ENCODE data around the gene PDE9A. TPM values are rescaled to one million over a fixed set of nuclear protein-coding genes. Genes with fewer than 3 reads are reported as not detected.
A peak's percentile ranks its signal among the peaks of the same experiment; 100 is the strongest.

The PDE9A gene
- total RNA-seq, 4 donors from 2014 or later, result 0.59 to 15.0 (median 6.9) TPM

DNA sequence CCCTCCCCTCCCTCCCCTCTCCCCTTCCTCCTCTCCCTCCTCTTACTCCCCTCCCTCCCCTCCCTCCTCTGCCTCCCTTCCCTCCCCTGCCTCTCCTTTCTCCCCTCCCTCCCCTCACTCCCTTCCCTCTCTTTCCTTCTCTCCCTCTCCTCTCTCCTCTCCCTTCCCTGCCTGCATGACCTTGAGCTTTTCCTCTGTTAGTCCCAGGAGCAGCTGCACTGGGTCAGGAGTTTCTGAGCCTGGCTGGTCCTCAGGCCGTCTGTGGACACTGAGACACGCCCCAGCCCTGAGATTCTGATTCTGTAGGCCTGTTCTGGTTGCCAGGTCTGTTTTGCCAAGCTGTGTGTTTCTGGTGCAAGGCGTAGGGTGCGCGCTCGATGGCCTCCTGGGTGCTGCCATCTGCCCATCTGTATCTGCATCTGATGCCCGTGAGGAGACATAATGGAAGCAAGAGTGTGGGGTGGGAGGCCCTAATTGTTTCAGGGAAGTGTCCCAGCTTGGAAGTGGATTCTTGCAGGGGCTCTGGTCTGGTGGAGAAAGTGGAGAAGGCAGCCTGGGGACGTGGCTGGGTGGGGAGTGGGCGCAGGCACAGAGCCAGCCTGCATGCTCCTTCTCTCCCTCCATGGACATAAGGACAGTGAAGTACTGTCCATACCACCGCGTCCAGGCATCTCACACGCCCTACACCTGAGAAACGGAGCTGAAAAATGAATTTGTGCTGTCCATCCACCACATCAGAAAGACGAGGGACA, 128.7 kb downstream of the PDE9A start:
- no peak for DNase-seq
- H3K36me3 ChIP-seq, result no peaks in the 10 kb centered on the region
- H3K27ac ChIP-seq, result no peak overlapping the region
- H3K9me3 ChIP-seq, result no peaks in the 10 kb centered on the region
- H3K4me1 ChIP-seq, result no peaks in the 10 kb centered on the region
- intact Hi-C loops (cut with DNase I; ENCODE audit: low total_unique reads), result no loop called here
- H3K27me3 ChIP-seq, result peaks cover 0 to 3% of the 10 kb centered on the region in 2 donors
- TF ChIP-seq CTCF (IDR thresholded peaks at IDR 0.05) (no peak), POLR2A (IDR thresholded peaks at IDR 0.05) (no peak)
- H3K4me3 ChIP-seq, result no peak overlapping the region

DNA sequence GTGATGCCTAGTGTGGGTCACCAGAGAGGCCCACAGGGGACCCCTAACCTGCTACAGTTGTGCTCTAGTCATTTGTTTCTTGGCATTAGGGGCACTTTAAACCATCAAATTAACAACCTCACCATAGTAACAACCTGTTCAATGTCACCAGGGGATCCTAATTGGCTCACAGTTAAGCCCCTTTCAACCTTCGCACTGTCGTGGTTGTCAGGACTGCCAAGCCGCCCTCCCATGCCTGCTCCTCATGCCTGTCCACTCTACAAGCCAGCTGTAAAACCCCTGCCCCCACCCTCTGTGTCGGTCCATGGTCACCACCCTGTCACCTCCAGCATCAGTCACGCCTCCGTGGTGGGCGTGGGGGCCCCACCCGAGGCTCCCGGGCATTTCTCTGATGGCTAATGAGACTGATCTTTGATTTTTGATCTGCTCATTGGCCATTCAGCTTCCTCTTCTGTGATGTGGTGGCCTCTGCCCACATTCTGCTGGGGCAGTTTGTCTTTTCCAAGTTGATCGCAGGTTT, 129.4 kb downstream of the PDE9A start:
- no peaks in the 10 kb centered on the region for H3K9me3 ChIP-seq
- no peaks in the 10 kb centered on the region for H3K4me1 ChIP-seq
- TF ChIP-seq CTCF (IDR thresholded peaks at IDR 0.05), result no peak
- TF ChIP-seq POLR2A (IDR thresholded peaks at IDR 0.05), result no peak
- peaks cover 0 to 3% of the 10 kb centered on the region in 2 donors for H3K27me3 ChIP-seq
- H3K4me3 ChIP-seq, result no peak overlapping the region
- H3K36me3 ChIP-seq, result no peaks in the 10 kb centered on the region
- no peak overlapping the region for H3K27ac ChIP-seq
- no peak for DNase-seq
- intact Hi-C loops (cut with DNase I; ENCODE audit: low total_unique reads), result no loop called here

DNA sequence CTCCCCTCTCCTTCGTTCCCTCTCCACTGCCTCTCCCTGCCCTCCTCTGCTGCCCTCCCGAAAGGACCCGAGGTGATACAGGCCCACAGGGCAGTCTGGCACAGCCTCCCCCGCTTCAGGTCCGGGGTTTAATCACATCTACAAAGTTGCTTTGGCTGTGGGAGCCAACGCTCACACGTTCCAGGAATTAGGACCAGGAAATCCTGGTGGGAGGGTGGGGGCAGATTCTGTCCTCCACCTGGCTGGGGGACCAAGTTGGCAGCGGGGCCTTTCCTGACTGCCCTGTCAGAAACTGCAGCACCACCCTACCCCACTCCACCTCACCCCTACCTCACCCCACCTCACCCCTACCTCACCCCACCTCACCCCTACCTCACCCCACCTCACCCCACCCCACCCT, 130.9 kb downstream of the PDE9A start:
- peak overlapping the region; percentile 29 to 40 for H3K27ac ChIP-seq
- TF ChIP-seq POLR2A (IDR thresholded peaks at IDR 0.05) (no peak), CTCF (IDR thresholded peaks at IDR 0.05) (no peak)
- peak in 1 of 2 donors; percentile 45 for DNase-seq
- H3K27me3 ChIP-seq, result peaks cover 0 to 3% of the 10 kb centered on the region in 2 donors
- no peak overlapping the region for H3K4me3 ChIP-seq
- intact Hi-C loops (cut with DNase I; ENCODE audit: low total_unique reads), result no loop called here
- no peaks in the 10 kb centered on the region for H3K4me1 ChIP-seq
- H3K9me3 ChIP-seq, result no peaks in the 10 kb centered on the region
- no peaks in the 10 kb centered on the region for H3K36me3 ChIP-seq

DNA sequence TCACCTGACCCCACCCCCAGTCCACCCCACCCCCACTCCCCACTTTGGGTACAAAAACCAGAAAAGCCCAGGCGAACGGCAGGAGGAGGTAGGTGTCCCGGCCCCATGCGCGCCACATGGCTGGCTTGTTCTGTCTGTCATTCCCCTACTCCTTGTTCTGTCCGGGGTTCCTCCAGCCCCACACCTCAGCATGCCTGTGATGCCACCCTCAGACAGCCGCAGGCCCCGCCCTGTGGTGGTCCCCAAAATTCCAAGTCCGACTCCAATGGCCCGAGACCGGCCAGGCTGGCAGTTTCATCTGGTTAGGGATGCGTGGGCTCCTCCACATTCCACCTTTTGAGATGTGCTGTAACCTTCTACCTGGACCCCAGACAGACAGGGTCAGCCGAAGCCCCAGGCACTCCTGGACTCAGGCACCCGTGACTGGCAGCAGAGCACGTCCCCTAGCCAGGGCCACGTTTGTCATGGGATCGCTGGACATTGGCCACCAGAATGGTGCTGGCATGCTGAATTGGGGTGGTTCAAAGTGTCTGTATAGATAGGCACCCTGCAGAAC, 131.6 kb downstream of the PDE9A start:
- no peak for TF ChIP-seq CTCF (IDR thresholded peaks at IDR 0.05)
- no peak for TF ChIP-seq POLR2A (IDR thresholded peaks at IDR 0.05)

More for the DNA sequence above, 131.6 kb downstream of the PDE9A start:
- Histone ChIP-seq H3K27me3 (peaks cover 0 to 3% of the 10 kb centered on the region in 2 donors), H3K4me3 (no peak overlapping the region), H3K4me1 (no peaks in the 10 kb centered on the region), H3K27ac (no peak overlapping the region), H3K9me3 (no peaks in the 10 kb centered on the region), H3K36me3 (no peaks in the 10 kb centered on the region)
- no peak for DNase-seq
- intact Hi-C loops (cut with DNase I; ENCODE audit: low total_unique reads), result no loop called here
